BE2C (cell line): ENCODE data around the gene LBX2.

ENCODE experiments used
- DNase-seq: peaks from one replicate; pipeline ENCODE4 v3.0.0-alpha.2; 2020
- H3K27me3 ChIP-seq: fragments of 250-450 bp; sonication (Bioruptor Pico); 2 replicates; pipeline ENCODE4 v1.5.1; 2020; ENCODE audit warnings: mild to moderate bottlenecking
- H3K36me3 ChIP-seq: fragments of 250-450 bp; sonication (Bioruptor Pico); 2 replicates; pipeline ENCODE4 v1.5.1; 2020; ENCODE audit warnings: mild to moderate bottlenecking
- H3K4me1 ChIP-seq: fragments of 250-450 bp; sonication (Bioruptor Pico); 2 replicates; pipeline ENCODE4 v1.5.1; 2020
- H3K4me3 ChIP-seq: 2 replicates; pipeline ENCODE4 v1.5.1; 2011; ENCODE audit warnings: low read depth, low read length
- H3K9me3 ChIP-seq: fragments of 250-450 bp; sonication (Bioruptor Pico); 2 replicates; pipeline ENCODE4 v1.5.1; 2020
- CTCF ChIP-seq: IDR thresholded peaks from 2 replicates; pipeline ENCODE4 v1.5.1; 2012; ENCODE audit warnings: mild to moderate bottlenecking, low read depth, low read length

LBX2 gene

GRCh38 chr2:74481961-74482800 lies 17.2 kb downstream of the LBX2 start:
- DNase-seq: peak; percentile 28
- no peak for TF ChIP-seq CTCF
- no peaks in the 10 kb centered on the region for H3K4me1 ChIP-seq

DNA sequence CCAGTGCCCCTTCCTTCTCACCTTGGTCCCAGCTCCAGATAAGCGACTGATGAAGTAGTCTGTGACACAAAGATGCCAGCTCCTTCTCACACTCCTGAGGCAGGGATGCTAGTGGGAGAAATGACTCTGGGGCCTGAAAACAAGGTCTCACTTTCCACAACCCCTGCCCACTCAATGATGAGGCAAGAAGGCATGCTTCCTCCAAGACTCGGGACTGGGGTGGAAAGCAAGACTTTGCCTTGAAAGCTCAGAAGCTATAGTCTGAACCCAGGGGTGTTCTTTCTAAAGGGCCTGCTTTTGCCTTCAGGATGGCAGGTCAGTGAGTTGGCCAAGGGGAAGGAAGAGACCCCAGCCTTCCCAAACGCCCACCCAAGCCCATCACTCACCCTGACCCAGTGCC lies 18.0 kb downstream of the LBX2 start:
- TF ChIP-seq CTCF: no peak
- H3K4me3 ChIP-seq: peak overlapping the region; percentile 79
- no peak for DNase-seq
- H3K4me1 ChIP-seq: no peaks in the 10 kb centered on the region
- no peaks in the 10 kb centered on the region for H3K9me3 ChIP-seq
- H3K27me3 ChIP-seq: no peaks in the 10 kb centered on the region
- no peaks in the 10 kb centered on the region for H3K36me3 ChIP-seq

More at GRCh38 chr2:74481961-74482800, 17.2 kb downstream of the LBX2 start:
- Histone ChIP-seq H3K27me3 (no peaks in the 10 kb centered on the region), H3K36me3 (no peaks in the 10 kb centered on the region), H3K9me3 (no peaks in the 10 kb centered on the region), H3K4me3 (peak overlapping the region; percentile 79)

DNA sequence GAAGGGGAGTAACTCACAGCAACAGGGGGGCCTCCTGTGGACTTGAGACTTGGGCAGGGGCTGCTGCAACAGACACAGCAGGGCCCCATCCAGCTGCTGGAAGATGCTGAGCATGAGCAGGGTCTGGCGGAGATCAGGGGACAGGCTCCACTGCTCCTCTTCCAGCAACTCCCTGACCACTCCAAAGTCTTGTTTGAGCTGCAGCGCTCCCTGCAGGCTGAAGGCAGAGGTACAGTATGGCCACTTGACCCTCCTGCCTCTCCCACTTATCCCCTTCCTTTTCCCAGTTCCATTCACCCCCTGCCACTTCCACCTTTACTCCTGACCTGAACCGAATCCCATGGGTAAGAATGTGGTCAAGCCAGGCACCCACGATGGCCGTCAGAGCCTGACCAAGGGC lies 24.5 kb downstream of the LBX2 start:
- no peaks in the 10 kb centered on the region for H3K27me3 ChIP-seq
- no peaks in the 10 kb centered on the region for H3K9me3 ChIP-seq
- no peak overlapping the region for H3K4me3 ChIP-seq
- H3K4me1 ChIP-seq: no peaks in the 10 kb centered on the region
- no peaks in the 10 kb centered on the region; the same call in 1 of the 2 replicates for H3K36me3 ChIP-seq
- TF ChIP-seq CTCF: peak; percentile 45
- DNase-seq: peak; percentile 22

GRCh38 chr2:74474481-74474880 lies 24.9 kb downstream of the LBX2 start:
- no peak for TF ChIP-seq CTCF
- H3K27me3 ChIP-seq: no peaks in the 10 kb centered on the region
- DNase-seq: no peak
- H3K4me1 ChIP-seq: no peaks in the 10 kb centered on the region
- H3K4me3 ChIP-seq: no peak overlapping the region
- H3K36me3 ChIP-seq: no peaks in the 10 kb centered on the region; the same call in 1 of the 2 replicates
- H3K9me3 ChIP-seq: no peaks in the 10 kb centered on the region

- no peak for DNase-seq
- H3K4me3 ChIP-seq: peak overlapping the region; percentile 79
- no peak for TF ChIP-seq CTCF
- H3K9me3 ChIP-seq: no peaks in the 10 kb centered on the region
- H3K4me1 ChIP-seq: no peaks in the 10 kb centered on the region
- no peaks in the 10 kb centered on the region for H3K27me3 ChIP-seq
- no peaks in the 10 kb centered on the region; the same call in 1 of the 2 replicates for H3K36me3 ChIP-seq
These were observed 26.5 kb downstream of the LBX2 start for GRCh38 chr2:74472945-74473258.

- no peak for TF ChIP-seq CTCF
- H3K4me1 ChIP-seq: no peaks in the 10 kb centered on the region
- H3K27me3 ChIP-seq: no peaks in the 10 kb centered on the region
- H3K4me3 ChIP-seq: peak within 1 kb of the TSS; percentile 79
- H3K36me3 ChIP-seq: no peaks in the 10 kb centered on the region; the same call in 1 of the 2 replicates
- H3K9me3 ChIP-seq: no peaks in the 10 kb centered on the region
- DNase-seq: peak; percentile 89
These were observed 27.1 kb downstream of the LBX2 start, which contains the start of gene MRPL53 for GRCh38 chr2:74472086-74472944. Gene MRPL53 (minus strand): TSS chr2:74472680. CDS start chr2:74472660, 20 bp downstream.
